CD1c-positive myeloid dendritic cell (primary cell): ENCODE data around the gene GLT8D2.

Experiments
- DNase-seq: peaks from one replicate; pipeline ENCODE4 v3.0.0-alpha.2; 2016; ENCODE audit errors: extremely low spot score

GLT8D2 gene

GRCh38 chr12:104000807-104001434 is 49.1 kb downstream of the GLT8D2 start:
- DNase-seq, result no peak

DNA sequence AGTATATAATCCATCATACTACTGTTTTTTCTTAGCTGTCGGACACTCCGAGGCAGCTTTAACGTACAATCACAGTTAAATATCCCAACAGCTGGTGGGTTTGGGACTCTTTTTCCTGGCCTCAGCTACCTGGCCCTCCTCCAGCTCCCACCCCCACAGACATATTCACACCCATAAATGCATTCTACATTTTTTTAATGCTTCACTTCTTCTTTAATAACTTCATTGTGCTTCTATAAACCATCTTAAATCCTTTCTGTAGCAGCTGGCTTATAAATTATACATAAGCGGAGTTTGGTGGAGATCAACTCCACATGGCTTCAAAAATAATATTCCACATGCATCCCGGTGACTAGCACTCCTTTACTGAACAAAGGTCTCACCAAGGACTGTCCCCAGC is 51.0 kb downstream of the GLT8D2 start:
- DNase-seq, result no peak

GRCh38 chr12:103997286-103997900 is 52.6 kb downstream of the GLT8D2 start:
- DNase-seq, result no peak

DNA sequence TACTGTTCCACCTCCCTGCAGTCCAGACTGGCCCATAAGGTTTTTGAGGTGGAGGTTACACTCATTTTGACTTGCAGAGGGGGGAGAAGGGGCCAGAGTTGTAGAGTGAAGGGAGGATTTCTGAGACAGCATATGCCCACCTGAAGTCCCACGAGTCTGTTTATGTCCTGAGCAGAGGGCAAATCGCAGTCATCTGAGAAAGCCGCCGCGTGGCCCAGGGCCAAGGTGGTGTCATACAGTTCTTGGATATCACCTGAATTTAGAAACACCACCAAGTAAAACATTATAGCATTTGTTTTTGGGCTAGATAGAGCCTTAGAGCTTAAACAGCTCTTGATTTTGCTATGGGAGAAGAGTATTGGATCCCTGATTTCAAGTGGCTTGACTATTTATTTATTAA is 53.4 kb downstream of the GLT8D2 start:
- DNase-seq, result no peak

DNA sequence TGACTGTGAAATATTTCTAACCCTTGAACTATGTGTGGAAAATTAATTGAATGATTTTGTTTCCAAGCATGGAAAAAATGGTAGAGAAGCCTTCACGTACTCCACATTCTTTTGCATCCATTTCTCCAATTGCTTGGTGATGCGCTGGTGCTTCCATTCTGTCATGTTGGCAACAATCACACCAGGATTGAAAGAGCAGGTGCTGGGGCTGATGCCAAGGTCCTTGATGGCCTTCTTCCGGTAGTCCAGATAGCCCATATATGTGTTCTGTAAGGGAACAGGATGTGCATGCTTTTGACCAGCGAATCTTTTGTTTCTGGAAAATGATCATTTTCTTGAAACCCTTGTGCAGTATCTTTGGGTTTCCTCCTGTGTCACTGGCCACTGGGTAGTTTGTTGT is 55.8 kb downstream of the GLT8D2 start:
- DNase-seq, result no peak

- no peak for DNase-seq
These were observed 63.2 kb downstream of the GLT8D2 start for GRCh38 chr12:103986829-103987228.

DNA sequence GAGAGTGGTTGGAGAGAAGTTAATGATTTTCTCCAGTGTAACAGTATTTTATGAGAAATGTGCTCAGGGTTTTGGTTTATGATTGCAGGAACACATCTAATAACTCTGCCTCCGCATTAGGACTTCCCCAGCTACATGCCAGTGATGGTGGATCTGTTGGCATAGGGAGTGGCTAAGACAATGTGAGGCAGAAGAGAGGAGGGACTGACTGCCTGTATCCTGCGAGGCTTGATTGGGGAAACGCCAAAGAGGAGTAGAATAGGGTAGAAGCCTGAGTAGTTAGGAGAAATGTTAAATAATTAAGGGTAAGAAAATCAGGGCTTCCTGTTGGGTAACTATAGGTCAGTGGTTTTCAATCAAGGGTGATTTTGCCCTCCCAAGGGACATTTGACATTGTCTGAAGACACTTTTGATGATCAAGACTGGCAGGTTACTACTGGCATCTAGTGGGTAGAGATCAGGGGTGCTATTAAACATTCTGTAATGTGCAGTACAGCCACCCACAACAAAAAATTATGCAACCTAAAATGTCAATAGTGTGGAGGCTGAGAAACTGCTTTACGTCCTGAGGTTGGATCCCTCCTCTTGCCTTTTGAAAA is 71.5 kb downstream of the GLT8D2 start:
- no peak for DNase-seq

DNA sequence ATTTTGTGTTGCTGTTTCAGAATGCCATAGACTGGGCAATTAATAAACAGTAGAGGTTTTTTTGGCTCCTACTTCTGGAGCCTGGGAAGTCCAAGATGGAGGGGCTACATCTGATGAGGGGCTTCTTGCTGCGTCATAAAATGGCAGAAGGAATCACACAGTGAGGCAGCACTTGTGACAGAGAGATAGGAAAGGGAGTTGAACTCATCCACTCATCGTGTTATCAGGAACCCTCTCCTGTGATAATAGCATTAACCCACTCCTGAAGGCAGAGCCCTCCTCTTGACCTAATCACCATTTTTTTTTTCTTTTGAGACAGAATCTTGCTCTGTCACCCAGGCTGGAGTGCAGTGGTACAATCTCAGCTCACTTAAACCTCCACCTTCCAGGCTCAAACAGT is 74.6 kb downstream of the GLT8D2 start:
- no peak for DNase-seq

- no peak for DNase-seq
These were observed 76.1 kb downstream of the GLT8D2 start for GRCh38 chr12:103973909-103974308.

DNA sequence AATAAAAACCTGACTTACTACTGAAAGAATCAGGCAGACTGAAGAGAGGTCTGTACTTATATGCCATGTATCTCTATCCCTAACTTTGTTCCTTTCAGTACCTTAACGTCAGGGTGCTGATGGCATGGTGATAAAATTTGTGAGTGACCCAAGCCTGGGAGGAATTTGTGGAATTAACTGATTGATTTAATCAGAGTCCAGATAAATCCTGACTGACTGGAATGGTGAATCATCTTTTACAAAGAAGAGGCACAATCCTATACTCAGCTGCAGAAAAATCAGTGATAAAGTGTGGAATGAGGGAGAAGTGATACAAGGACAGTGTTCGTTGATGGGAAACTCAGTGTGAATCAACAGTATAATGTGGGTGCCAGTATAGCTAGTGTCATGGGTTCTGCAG is 80.6 kb downstream of the GLT8D2 start:
- no peak for DNase-seq

DNA sequence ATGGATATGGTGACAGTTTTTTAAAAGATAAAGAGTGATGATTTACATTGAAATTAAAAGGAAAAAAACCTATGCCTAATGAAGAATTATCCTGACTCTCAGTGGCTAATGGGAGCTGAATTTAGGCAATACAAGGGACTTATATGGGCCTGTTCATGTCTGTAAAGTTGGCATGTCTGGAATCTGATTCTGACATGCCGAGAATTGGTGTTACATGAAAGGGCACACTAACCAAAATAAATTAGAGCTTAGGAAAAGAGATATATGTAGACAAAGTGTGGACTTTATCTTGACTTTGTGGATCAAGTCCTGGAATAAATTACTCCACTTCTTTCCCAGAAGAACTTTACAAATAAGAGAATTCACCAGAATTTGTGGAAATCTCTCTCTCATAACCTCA is 83.3 kb downstream of the GLT8D2 start:
- no peak for DNase-seq

GRCh38 chr12:103965590-103966504 is 84.1 kb downstream of the GLT8D2 start, which contains the start of gene TDG:
TSS of gene TDG (plus strand) at chr12:103965872. CDS start at chr12:103966038, 166 bp downstream.
- DNase-seq, result peak; percentile 98

GRCh38 chr12:103965255-103965589 is 84.8 kb downstream of the GLT8D2 start:
- DNase-seq, result no peak

- no peak for DNase-seq
These were observed 85.2 kb downstream of the GLT8D2 start for GRCh38 chr12:103964805-103965204.

GRCh38 chr12:103962493-103962892 is 87.5 kb downstream of the GLT8D2 start:
- DNase-seq, result no peak

GRCh38 chr12:103960616-103961227 is 89.3 kb downstream of the GLT8D2 start:
- no peak for DNase-seq

- DNase-seq, result no peak
These were observed 91.4 kb downstream of the GLT8D2 start for GRCh38 chr12:103958621-103959020.

GRCh38 chr12:103957865-103958388 is 92.1 kb downstream of the GLT8D2 start:
- DNase-seq, result no peak

GRCh38 chr12:103956509-103957027 is 93.4 kb downstream of the GLT8D2 start:
- DNase-seq, result no peak

DNA sequence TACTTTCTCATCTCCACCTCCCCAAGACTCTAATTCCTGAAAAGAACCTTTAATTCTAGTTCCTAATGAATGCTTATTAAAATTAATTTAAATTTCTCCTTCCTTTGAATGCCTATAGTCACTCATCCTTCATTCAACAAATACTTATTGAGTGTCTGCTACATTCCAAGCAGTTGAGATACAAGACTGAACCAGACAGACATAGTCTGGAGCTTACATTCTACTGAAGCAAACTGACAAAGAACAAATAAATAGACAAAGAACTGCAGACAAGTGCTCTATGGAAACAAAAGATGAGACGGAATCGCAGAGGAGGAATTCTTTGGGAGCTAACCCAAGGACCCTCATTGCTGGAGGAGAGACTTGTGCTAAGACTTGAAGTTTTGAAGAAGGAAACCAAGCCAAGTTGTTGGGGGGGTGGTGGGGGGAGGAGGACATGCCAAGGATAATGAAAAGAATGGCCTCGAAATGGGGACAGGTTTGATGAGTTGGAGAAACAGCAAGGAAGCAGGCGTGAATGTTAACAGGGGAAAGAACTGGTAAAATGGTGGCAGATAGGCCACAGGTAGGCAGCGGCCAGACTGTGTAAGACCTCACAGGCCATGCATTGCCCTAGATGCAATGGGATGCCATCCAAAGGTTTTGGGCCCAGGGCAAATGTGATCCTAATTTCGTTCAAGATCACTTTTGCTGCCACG is 94.0 kb downstream of the GLT8D2 start:
- no peak for DNase-seq

GRCh38 chr12:103952497-103952896 is 97.5 kb downstream of the GLT8D2 start:
- DNase-seq, result no peak
